ENCODE data around the gene LRRC8A. TPM values are rescaled to one million over a fixed set of nuclear protein-coding genes. Genes with fewer than 3 reads are reported as not detected.

LRRC8A gene
- total and polyA plus RNA-seq, 2 of the 8 experiments (the other 6 are each of a cell fraction or from before 2014, with no cell fraction given) = 103 to 111 TPM

- Histone ChIP-seq H2AK5ac (ENCODE audit: low read depth, low read length) (no peak overlapping the region), H4K5ac (ENCODE audit: insufficient read length, low read depth, low read length) (no peak overlapping the region), H3K4me1 (replicated peaks in 1 of 4; ENCODE audit: control insufficient read depth in 3 of 4, insufficient read depth in 4 of 4, low read length in 3 of 4) (peaks cover 0 to 11% (median 8%) of the 10 kb centered on the region in 4 experiments; a peak in 6 of 7 replicates), H3K79me1 (ENCODE audit: low read depth, low read length) (peaks cover 4% of the 10 kb centered on the region), H3K23me2 (ENCODE audit: low read depth, low read length) (no peaks in the 10 kb centered on the region), H2BK15ac (ENCODE audit: low read length) (no peak overlapping the region), H2BK12ac (ENCODE audit: low read depth, low read length) (no peak overlapping the region), H2BK5ac (ENCODE audit: low read depth, low read length) (no peak overlapping the region), H4K20me1 (replicated peaks in 1 of 2; ENCODE audit: control insufficient read depth in 1 of 2, insufficient read depth in 2 of 2, low read length in 2 of 2) (peaks cover 26 to 30% of the 10 kb centered on the region in 2 experiments), H3K79me2 (ENCODE audit: control insufficient read depth in 1 of 2, insufficient read depth in 2 of 2, low read length in 2 of 2) (peaks cover 0 to 55% of the 10 kb centered on the region in 2 experiments; a peak in 2 of 4 replicates), H2BK120ac (replicated peaks; ENCODE audit: low read depth, low read length) (no peak overlapping the region), H3K9me3 (ENCODE audit: insufficient read depth in 2 of 2, low read depth in 1 of 2, low read length in 1 of 2) (no peaks in the 10 kb centered on the region), H3K18ac (ENCODE audit: extremely low read depth, low read length) (no peak overlapping the region), H2BK20ac (ENCODE audit: low read length) (no peak overlapping the region), H2AFZ (ENCODE audit: low read length) (no peak overlapping the region), H3K9ac (replicated peaks in 1 of 4; ENCODE audit: extremely low read depth in 1 of 4, low read depth in 3 of 4, low read length in 3 of 4) (no peak overlapping the region), H3K23ac (ENCODE audit: insufficient read length) (no peak overlapping the region), H3K4ac (replicated peaks; ENCODE audit: insufficient read length, low read depth, low read length) (no peak overlapping the region), H3K27me3 (replicated peaks in 1 of 4; ENCODE audit: control insufficient read depth in 3 of 4, extremely low read depth in 1 of 4, insufficient read depth in 3 of 4, low read length in 3 of 4) (no peaks in the 10 kb centered on the region), H4K91ac (replicated peaks; ENCODE audit: insufficient read length, low read length) (no peak overlapping the region), H3K56ac (replicated peaks; ENCODE audit: insufficient read length, low read depth, low read length) (no peak overlapping the region), H3K14ac (ENCODE audit: insufficient read length) (no peak overlapping the region), H3K36me3 (ENCODE audit: control insufficient read depth in 2 of 4, insufficient read depth in 4 of 4, low read length in 3 of 4) (peaks cover 17 to 42% (median 31%) of the 10 kb centered on the region in 4 experiments; a peak in 7 of 8 replicates), H3K4me3 (ENCODE audit: extremely low read depth in 1 of 4, insufficient read depth in 2 of 4, low read depth in 3 of 4, low read length in 4 of 4) (no peak overlapping the region), H3K27ac (ENCODE audit: low read depth, low read length) (no peak overlapping the region), H3K4me2 (ENCODE audit: insufficient read depth in 1 of 2, low read depth in 2 of 2, low read length in 2 of 2) (no peak overlapping the region), H4K8ac (ENCODE audit: extremely low read depth, insufficient read depth, low read length) (no peak overlapping the region)
- ChIA-PET CTCF (ENCODE audit: partially characterized antibody) (interaction anchor here (0.6 to 1.4 kb wide), 3 partner anchors 19 to 46 kb away, joined by 3 read pairs; no protein-coding TSS in a partner anchor), POLR2A (ENCODE audit: partially characterized antibody) (interaction anchor here (1.7 to 4.3 kb wide), 2 partner anchors 12 to 14 kb away, joined by 4 to 14 read pairs; partner anchors contain the start of gene PHYHD1)
- DNase-seq (ENCODE audit: low read depth in 1 of 2, low spot score in 2 of 2) = no peak
- 92% methylated on average over 2 of the region's 2 CpGs; no CpG with 5 or more reads in 1 of the 2 experiments for WGBS, 2 experiments (ENCODE audit: extremely low coverage in 1 of 2, insufficient coverage in 1 of 2, insufficient read length in 1 of 2, insufficient replicate concordance in 2 of 2, low coverage in 1 of 2, low lambda C conversion rate in 2 of 2, missing lambda C conversion rate in 1 of 2)
- no peak for FAIRE-seq
- TF ChIP-seq BCL11A (IDR thresholded peaks at IDR 0.05; ENCODE audit: low read depth in 2 of 2, low read length in 2 of 2) (no peak), POLR2AphosphoS5 (IDR thresholded peaks at IDR 0.05; ENCODE audit: low read depth, low read length) (no peak), RXRA (IDR thresholded peaks at IDR 0.05; ENCODE audit: insufficient read depth, low read depth, low read length) (no peak), SIX5 (IDR thresholded peaks at IDR 0.05; ENCODE audit: low read depth, low read length) (no peak), JUN (IDR thresholded peaks at IDR 0.05; ENCODE audit: low read depth, low read length) (no peak)
Measured at GRCh38 chr9:128906741-128907140, 24.8 kb downstream of the LRRC8A start.
